Upper lobe of left lung (tissue), 6 donors: ENCODE results near the gene ZNF200. TPM values are rescaled to one million over a fixed set of nuclear protein-coding genes. Genes with fewer than 3 reads are reported as not detected.

ENCODE experiments used
- ATAC-seq, 2 donors: fragments of 200-7000 bp; cut with Tn5 transposase; one replicate each; pipeline ENCODE4 v1.9.1; 2022; ENCODE audit warnings: mild to moderate bottlenecking in 2 of 2, moderate library complexity in 2 of 2; ENCODE audit not compliant: low FRiP score in 2 of 2
- DNase-seq, 2 donors: peaks; one replicate each; pipeline ENCODE4 v3.0.0-alpha.2; 2019 to 2020
- H3K27ac ChIP-seq, 4 donors: fragments of 200-600 bp; sonication (generic); one replicate each; pipeline ENCODE4 v1.5.1; 2016 to 2019
- H3K27me3 ChIP-seq, 4 donors: fragments of 200-600 bp; sonication (generic); one replicate each; pipeline ENCODE4 v1.5.1; 2017 to 2019
- H3K36me3 ChIP-seq, 4 donors: fragments of 200-600 bp; sonication (generic); one replicate each; pipeline ENCODE4 v1.5.1; 2016 to 2019
- H3K4me1 ChIP-seq, 4 donors: fragments of 200-600 bp; sonication (generic); one replicate each; pipeline ENCODE4 v1.5.1; 2018 to 2019
- H3K4me3 ChIP-seq, 4 donors: fragments of 200-600 bp; sonication (generic); one replicate each; pipeline ENCODE4 v1.5.1; 2017 to 2019; ENCODE audit warnings: mild to moderate bottlenecking in 2 of 4, moderate library complexity in 1 of 4
- H3K9me3 ChIP-seq, 4 donors: fragments of 200-600 bp; sonication (generic); one replicate each; pipeline ENCODE4 v1.5.1; 2018 to 2019
- CTCF ChIP-seq, 6 experiments: fragments of 450-650 bp in 4 of 6; fragments of 200-600 bp in 2 of 6; sonication (generic) in 2 of 6; IDR thresholded peaks; one replicate each; pipeline ENCODE4 v1.5.1; 2016 to 2019; ENCODE audit warnings: antibody characterized with exemption in 6 of 6
- EP300 ChIP-seq, 4 donors: sonication (generic); formaldehyde crosslinking; IDR thresholded peaks; one replicate each; pipeline ENCODE4 v1.5.1; 2017; ENCODE audit warnings: antibody characterized with exemption in 4 of 4, control low read depth in 2 of 4
- POLR2A ChIP-seq, 4 donors: fragments of 450-650 bp; IDR thresholded peaks; one replicate each; pipeline ENCODE4 v1.5.1; 2016 to 2017; ENCODE audit warnings: antibody characterized with exemption in 4 of 4, mild to moderate bottlenecking in 2 of 4
- POLR2AphosphoS5 ChIP-seq, 2 donors: sonication (generic); formaldehyde crosslinking; IDR thresholded peaks; one replicate each; pipeline ENCODE4 v1.5.1; 2017; ENCODE audit warnings: antibody characterized with exemption in 2 of 2
- WGBS, 2 donors: methylation state at CpG; one replicate each; pipeline ENCODE4 v1.1.5; 2017 to 2018; 5-methylcytosine and 5-hydroxymethylcytosine counted together
- total RNA-seq, 6 donors: library from RNA; depleted of rRNA in 4 of 6; stranded (reverse); fragments of >200 nt in 4 of 6; gene quantifications; one replicate each; pipeline versions ENCODE4 v1.1.0 to v1.2.1, GENCODE V29; 2016 to 2021
- donor health status: DM: no; HTN: no; CAD: no; lungs with moderate emphysema.
- donor health status: DM: no; HTN: yes; CAD: no; lungs with severe emphysema.

Gene ZNF200
- total RNA-seq, 6 donors from 2014 or later, result 6.4 to 9.5 (median 7.8) TPM

- ATAC-seq (peak in 1 of 2 donors; percentile 19), DNase-seq (no peak)
- Histone ChIP-seq H3K9me3 (peaks cover 0 to 6% (median 0%) of the 10 kb centered on the region in 4 donors), H3K27ac (no peak overlapping the region), H3K36me3 (no peaks in the 10 kb centered on the region), H3K4me1 (peaks cover 12 to 19% (median 17%) of the 10 kb centered on the region in 4 donors), H3K4me3 (peak overlapping the region in 2 of 4 donors; percentile 12 to 18), H3K27me3 (peaks cover 1 to 74% (median 51%) of the 10 kb centered on the region in 4 donors)
- 3 to 4% methylated on average over 38 to 54 of the region's 61 CpGs for WGBS, 2 donors
- no peak for TF ChIP-seq POLR2A (IDR thresholded peaks at IDR 0.05)
- TF ChIP-seq CTCF (IDR thresholded peaks at IDR 0.05), result no peak
- no peak for TF ChIP-seq POLR2AphosphoS5 (IDR thresholded peaks at IDR 0.05)
- no peak for TF ChIP-seq EP300 (IDR thresholded peaks at IDR 0.05)
These were observed 45.8 kb downstream of the ZNF200 start for GRCh38 chr16:3188925-3189825.

DNA sequence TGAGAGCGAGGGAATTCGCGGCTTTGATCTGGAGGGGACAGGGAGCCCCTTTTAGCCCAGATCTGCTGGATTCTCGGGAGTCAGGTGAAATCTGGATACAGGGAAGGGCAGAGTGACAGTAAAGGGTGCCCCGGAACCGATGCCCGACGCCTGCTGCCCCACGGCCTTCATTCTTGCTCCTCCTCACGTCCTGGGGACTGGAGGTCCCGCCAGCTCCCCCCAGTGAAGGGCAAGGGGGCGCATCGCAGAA, 46.4 kb downstream of the ZNF200 start:
- ATAC-seq (no peak), DNase-seq (peak in 1 of 2 donors; percentile 50)
- TF ChIP-seq EP300 (IDR thresholded peaks at IDR 0.05) (no peak), CTCF (IDR thresholded peaks at IDR 0.05) (no peak), POLR2AphosphoS5 (IDR thresholded peaks at IDR 0.05) (no peak), POLR2A (IDR thresholded peaks at IDR 0.05) (no peak)
- peaks cover 0 to 6% (median 0%) of the 10 kb centered on the region in 4 donors for H3K9me3 ChIP-seq
- peak overlapping the region in 2 of 4 donors; percentile 3 to 12 for H3K4me3 ChIP-seq
- WGBS, 2 donors, result 0 to 2% methylated on average over 9 to 13 of the region's 13 CpGs
- H3K27me3 ChIP-seq, result peaks cover 1 to 79% (median 54%) of the 10 kb centered on the region in 4 donors
- H3K36me3 ChIP-seq, result no peaks in the 10 kb centered on the region
- H3K4me1 ChIP-seq, result peaks cover 15 to 24% (median 19%) of the 10 kb centered on the region in 4 donors
- H3K27ac ChIP-seq, result no peak overlapping the region

DNA sequence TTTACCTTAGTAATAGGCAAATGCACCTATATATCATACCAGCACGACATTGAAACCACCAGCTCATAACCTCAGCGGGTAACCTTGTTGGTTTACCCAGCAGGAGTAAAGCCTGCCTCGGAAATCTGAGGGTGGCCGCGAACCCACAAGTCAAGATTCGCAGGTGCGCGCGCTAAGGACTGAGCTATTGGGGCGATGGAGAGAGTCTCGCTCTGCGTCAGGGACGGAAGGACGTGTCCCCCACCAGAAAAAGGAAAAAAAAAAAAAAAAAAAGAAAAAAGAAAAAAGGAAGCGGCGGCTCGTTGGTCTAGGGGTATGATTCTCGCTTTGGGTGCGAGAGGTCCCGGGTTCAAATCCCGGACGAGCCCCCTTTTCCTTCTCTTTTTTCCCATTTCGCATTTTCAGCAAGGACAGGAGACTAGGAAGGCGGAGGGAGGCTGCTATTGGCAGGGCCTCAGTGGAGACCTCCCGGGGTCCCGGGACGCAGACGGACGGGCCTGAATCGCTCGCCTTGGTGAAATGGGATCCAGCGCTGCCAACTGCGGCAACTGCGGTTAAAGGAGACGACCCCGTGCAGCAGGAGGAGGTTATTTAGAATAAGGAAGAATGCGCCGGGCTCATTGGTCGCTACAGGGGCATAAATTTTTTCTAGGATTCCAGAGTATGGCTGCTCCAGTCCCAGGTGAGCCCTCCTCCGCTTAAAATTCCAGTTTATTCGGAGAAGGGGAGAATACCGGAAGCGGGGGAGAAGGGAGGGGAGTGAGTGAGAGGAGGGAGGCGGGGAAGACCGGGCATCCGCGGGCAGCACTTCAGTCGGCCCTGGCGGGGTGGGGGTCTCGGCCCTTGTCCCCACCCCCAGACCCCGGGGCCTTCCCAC, 46.9 kb downstream of the ZNF200 start, which contains the start of gene OR1F1:
Gene OR1F1, plus strand, starts transcription at position 407 of the 877 bp plus-strand sequence.
- 4 to 5% methylated on average over 39 to 50 of the region's 51 CpGs for WGBS, 2 donors
- peak in 1 of 2 donors; percentile 32 for DNase-seq

More for the DNA sequence above, 46.9 kb downstream of the ZNF200 start, which contains the start of gene OR1F1:
- ATAC-seq, result no peak
- Histone ChIP-seq H3K27ac (no peak within 1 kb of the TSS), H3K36me3 (no peaks in the 10 kb centered on the region), H3K27me3 (peaks cover 1 to 79% (median 55%) of the 10 kb centered on the region in 4 donors), H3K4me1 (peaks cover 21 to 30% (median 24%) of the 10 kb centered on the region in 4 donors), H3K9me3 (peaks cover 0 to 6% (median 0%) of the 10 kb centered on the region in 4 donors), H3K4me3 (peak within 1 kb of the TSS in 2 of 4 donors; percentile 12 to 18)
- TF ChIP-seq POLR2A (IDR thresholded peaks at IDR 0.05) (no peak), POLR2AphosphoS5 (IDR thresholded peaks at IDR 0.05) (no peak), CTCF (IDR thresholded peaks at IDR 0.05) (no peak), EP300 (IDR thresholded peaks at IDR 0.05) (no peak)
